Adipose tissue (tissue), 3 donors: Measurements from ENCODE around the gene MFSD6L. TPM values are rescaled to one million over a fixed set of nuclear protein-coding genes. Genes with fewer than 3 reads are reported as not detected.

ENCODE experiments used
- H3K27ac ChIP-seq: one replicate; pipeline ENCODE4 v1.5.1; 2013; ENCODE audit warnings: low read depth, low read length
- WGBS, 3 donors: extraction: QIAGEN DNeasy Blood & Tissue Kit; methylation state at CpG; one replicate each; pipeline ENCODE4 v1.1.7; 2013; 5-methylcytosine and 5-hydroxymethylcytosine counted together
- polyA plus RNA-seq, 3 donors: library from polyadenylated mRNA; stranded (reverse); fragments of 200-250 nt; gene quantifications; one replicate each; pipeline ENCODE4 v1.2.3, GENCODE V29; 2013
- donor health status: healthy with polysubstance abuse.
- donor health status: Bipolar disorder and iron deficiency.
- donor health status: healthy.

MFSD6L gene
- polyA plus RNA-seq, 3 donors: 0.30 to 6.4 (median 0.34) TPM

DNA sequence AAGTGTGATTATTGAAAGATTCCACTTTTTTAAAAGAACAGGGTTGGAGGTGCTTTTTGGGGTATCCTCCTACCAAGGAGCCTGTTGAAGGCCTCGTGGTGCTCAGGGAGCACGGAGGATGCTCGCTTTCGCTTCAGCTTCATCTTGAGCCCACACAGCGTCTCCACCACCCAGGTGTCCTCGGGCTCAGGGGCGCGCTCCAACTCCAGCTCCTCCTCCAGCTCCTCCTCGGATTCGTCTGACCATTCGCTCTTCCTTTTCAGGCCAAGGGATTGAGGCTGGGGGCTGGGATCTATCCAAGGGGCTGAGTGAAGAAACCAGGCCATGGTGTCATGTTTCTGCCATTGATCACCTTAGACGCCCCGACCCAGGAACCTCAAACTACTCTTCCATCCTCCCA is 42.0 kb downstream of the MFSD6L start:
- 70 to 86% (median 77%) methylated on average over 13 of the region's 13 CpGs for WGBS, 3 donors
- H3K27ac ChIP-seq: no peak overlapping the region

GRCh38 chr17:8755590-8756255 is 43.4 kb downstream of the MFSD6L start:
- 87 to 95% (median 93%) methylated on average over 12 of the region's 12 CpGs for WGBS, 3 donors
- H3K27ac ChIP-seq: no peak overlapping the region

DNA sequence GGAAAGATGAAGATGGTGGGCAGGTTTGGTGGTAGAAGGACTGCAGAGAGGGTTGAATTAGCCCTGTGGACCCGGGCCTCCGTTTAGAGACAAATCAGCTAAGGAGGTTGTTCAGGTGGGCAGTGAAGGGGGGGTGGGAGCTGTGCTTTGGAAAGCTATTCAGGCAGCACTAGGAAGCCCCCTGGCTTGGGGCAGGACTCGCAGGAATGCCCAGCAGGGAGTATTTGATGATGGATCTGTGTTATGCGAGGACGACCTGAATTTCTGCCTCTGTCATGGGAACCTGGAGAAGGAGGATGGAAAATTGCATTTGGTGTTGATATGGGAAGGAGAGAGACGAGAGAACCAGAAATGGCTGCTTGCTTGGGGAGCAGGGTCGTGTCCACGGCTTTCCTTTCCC is 44.3 kb downstream of the MFSD6L start:
- WGBS, 3 donors: 73 to 85% (median 74%) methylated on average over 8 of the region's 8 CpGs
- H3K27ac ChIP-seq: no peak overlapping the region

DNA sequence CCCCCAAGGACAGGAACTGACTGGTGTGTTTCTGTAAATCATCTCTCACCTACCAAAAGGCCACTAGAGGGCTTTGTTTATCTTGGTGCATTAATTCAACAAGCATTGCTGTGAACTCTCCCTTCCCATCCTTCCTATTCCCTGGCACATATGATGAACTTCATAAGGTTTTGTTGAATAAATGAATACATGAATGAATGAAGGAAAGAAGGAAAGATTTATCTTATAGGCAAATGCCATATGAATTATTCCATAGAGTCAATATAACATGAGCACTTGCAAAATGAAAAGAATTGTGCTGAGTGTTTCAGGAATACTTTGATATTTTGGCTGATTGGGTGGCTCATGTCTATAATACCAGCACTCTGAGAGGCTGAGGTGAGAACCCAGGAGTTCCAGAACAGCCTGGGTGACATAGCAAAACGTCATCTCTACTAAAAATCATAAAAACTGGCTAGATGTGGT is 45.2 kb downstream of the MFSD6L start:
- WGBS, 3 donors: 32 to 54% (median 53%) methylated on average over 1 of the region's 1 CpG
- H3K27ac ChIP-seq: no peak overlapping the region

DNA sequence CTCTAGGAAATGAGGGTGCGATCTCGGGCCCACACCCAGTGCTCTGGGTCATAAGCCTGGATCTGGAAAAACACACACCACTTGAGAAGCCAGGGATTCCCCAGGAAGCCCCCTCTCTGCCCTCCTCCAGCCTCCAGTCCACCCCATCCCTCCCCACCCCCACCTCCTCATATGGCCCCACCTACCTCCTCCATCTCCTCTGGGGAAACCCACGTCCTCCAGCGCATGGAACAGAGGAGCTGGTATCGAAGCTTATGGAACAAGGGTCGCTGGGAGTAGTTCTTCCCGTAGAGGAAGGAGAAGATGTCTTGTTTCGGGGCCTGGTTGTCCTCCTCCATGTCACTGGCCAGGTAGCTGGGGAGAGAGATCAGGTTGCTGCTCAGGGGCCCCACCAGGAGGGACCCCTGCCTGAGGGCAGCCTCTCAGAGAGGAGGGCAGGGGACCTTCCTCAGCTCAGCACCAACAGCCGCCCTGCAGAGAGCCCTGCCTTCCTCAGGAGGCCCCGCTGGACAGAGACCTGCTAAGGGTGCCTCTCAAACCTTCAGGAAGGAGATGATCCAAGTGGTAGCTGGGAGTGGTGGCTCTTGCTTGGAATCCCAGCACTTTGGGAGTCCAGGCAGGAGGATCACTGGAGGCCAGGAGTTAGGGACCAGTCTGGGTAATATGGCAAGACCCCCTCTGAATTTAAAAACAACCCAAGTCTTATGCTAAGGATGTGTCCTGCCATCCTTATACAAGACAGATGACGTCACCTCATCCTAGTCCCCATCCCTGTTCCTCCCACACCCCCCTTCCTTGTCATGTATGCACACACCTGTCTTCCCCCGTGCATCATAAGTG is 45.8 kb downstream of the MFSD6L start:
- H3K27ac ChIP-seq: no peak overlapping the region
- 78 to 86% (median 80%) methylated on average over 12 of the region's 12 CpGs for WGBS, 3 donors

DNA sequence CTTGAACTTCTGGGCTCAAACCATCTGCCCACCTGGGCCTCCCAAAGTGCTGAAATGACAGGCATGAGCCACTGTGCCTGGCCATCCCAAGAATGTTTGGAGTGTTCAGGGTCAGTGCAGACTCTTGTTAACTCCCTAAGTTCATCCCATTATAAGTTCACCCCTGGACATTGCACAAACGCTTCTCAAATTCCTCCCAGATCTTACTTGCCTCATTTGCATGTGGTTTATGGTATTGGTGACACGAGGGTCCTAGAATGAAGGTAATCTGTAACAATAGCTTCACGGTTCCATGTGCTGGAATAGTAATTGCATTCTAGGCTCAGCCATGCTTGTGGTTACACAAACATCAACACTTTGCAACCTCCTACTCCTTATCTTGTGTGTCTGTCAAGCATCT is 49.5 kb downstream of the MFSD6L start:
- WGBS, 3 donors: 69 to 76% (median 75%) methylated on average over 3 of the region's 3 CpGs

GRCh38 chr17:8747742-8748141 is 51.4 kb downstream of the MFSD6L start:
- WGBS, 3 donors: 78 to 92% (median 92%) methylated on average over 3 of the region's 3 CpGs
- H3K27ac ChIP-seq: no peak overlapping the region

More for the DNA sequence above, 49.5 kb downstream of the MFSD6L start:
- no peak overlapping the region for H3K27ac ChIP-seq

Other genes starting within 250 kb of the MFSD6L start
- 10 to 100 TPM in 2 of 3 donors, 1 to 10 TPM in 1; 7.0 to 19.8 (median 18.9) TPM for gene MYH10, start 168.6 kb downstream of the MFSD6L start, polyA plus RNA-seq
- gene CCDC42, start 54.5 kb downstream of the MFSD6L start, polyA plus RNA-seq: not detected
- not detected for gene SPDYE4, start 40.8 kb downstream of the MFSD6L start, polyA plus RNA-seq
- under 1 TPM in 2 of 3 donors, not detected in 1; 0.09 to 0.54 TPM for gene PIK3R6, start 68.3 kb upstream of the MFSD6L start, polyA plus RNA-seq
- 1 to 10 TPM; 1.2 to 6.9 (median 3.9) TPM for gene PIK3R5, start 166.3 kb upstream of the MFSD6L start, polyA plus RNA-seq
- gene NTN1, start 222.1 kb upstream of the MFSD6L start, polyA plus RNA-seq: 1 to 10 TPM; 1.6 to 3.7 (median 2.0) TPM